K562 (cell line): Measurements from ENCODE around the gene GRIN2D. TPM values are rescaled to one million over a fixed set of nuclear protein-coding genes. Genes with fewer than 3 reads are reported as not detected.

ENCODE experiments used
- FOXJ2 ChIP-seq: fragments of 200-800 bp; sonication (Bioruptor generic); IDR thresholded peaks from 2 replicates; pipeline ENCODE4 v1.6.1; 2016; ENCODE audit warnings: missing genetic modification characterization, missing compliant biosample characterization
- NFIX ChIP-seq: fragments of 250-450 bp; sonication (Bioruptor Pico); IDR thresholded peaks from 2 replicates; pipeline ENCODE4 v1.4.0; 2020; ENCODE audit warnings: low read depth, mild to moderate bottlenecking, moderate library complexity
- SETDB1 ChIP-seq: IDR thresholded peaks from one replicate; pipeline ENCODE4 v1.6.1; 2012; ENCODE audit warnings: low read length, control low read depth, inconsistent platforms
- STAT6 ChIP-seq: sonication (generic); formaldehyde crosslinking; IDR thresholded peaks from 2 replicates; pipeline ENCODE4 v1.8.1; 2023; ENCODE audit warnings: mild to moderate bottlenecking, missing genetic modification reagents
- ZBTB26 ChIP-seq: fragments of 450-650 bp; formaldehyde crosslinking; IDR thresholded peaks from 2 replicates; pipeline ENCODE4 v1.4.0; 2022; ENCODE audit warnings: missing genetic modification characterization
- ZNF639 ChIP-seq, 2 experiments: fragments of 200-800 bp in 1 of 2; sonication (Bioruptor generic) in 1 of 2; sonication (generic) in 1 of 2; formaldehyde crosslinking in 1 of 2; IDR thresholded peaks in 1 of 2; conservative IDR thresholded peaks in 1 of 2; 2 replicates each; pipeline versions ENCODE4 v1.5.0 to v1.6.1; 2016 to 2020; ENCODE audit warnings: missing compliant biosample characterization in 1 of 2, missing genetic modification characterization in 1 of 2, missing genetic modification reagents in 1 of 2
- ZNF668 ChIP-seq: fragments of 250-450 bp; sonication (Bioruptor Pico); IDR thresholded peaks from 2 replicates; pipeline ENCODE4 v1.8.0; 2022; ENCODE audit warnings: mild to moderate bottlenecking, inconsistent platforms
- polyA plus RNA-seq, 8 experiments: library from polyadenylated mRNA; depleted of rRNA in 4 of 8; stranded (reverse) in 5 of 8; unstranded in 3 of 8; fragments of >200 nt; fragmentation: Nextera tagmentation in 2 of 8; fragmentation: Illumina TruSeq in 1 of 8; extraction: Ambion mirVana in 2 of 8; extraction: Trizol in 1 of 8; gene quantifications; 2 replicates each; pipeline versions ENCODE4 v1.2.1 to v1.2.3, GENCODE V29; 2011 to 2014; ENCODE audit warnings: inconsistent platforms in 1 of 8, missing spikeins in 1 of 8
- total RNA-seq, 7 experiments: library from RNA; depleted of rRNA in 6 of 7; stranded (reverse); fragments of >200 nt in 6 of 7; fragmentation: Illumina TruSeq in 2 of 7; extraction: Trizol in 2 of 7; gene quantifications; 2 replicates each; pipeline versions ENCODE4 v1.2.1 to v1.2.3, GENCODE V29; 2011 to 2021; ENCODE audit warnings: low replicate concordance in 1 of 7
- TF ChIP-seq, protein P1 (sequence below): fragments of 450-650 bp; IDR thresholded peaks from 2 replicates; pipeline ENCODE4 v1.6.1; 2016; ENCODE audit warnings: mild to moderate bottlenecking, moderate library complexity

Gene GRIN2D
- total and polyA plus RNA-seq, 9 of the 15 experiments (the other 6 are each of a cell fraction or from before 2014, with no cell fraction given): 0.32 to 31.5 (median 1.8) TPM

DNA sequence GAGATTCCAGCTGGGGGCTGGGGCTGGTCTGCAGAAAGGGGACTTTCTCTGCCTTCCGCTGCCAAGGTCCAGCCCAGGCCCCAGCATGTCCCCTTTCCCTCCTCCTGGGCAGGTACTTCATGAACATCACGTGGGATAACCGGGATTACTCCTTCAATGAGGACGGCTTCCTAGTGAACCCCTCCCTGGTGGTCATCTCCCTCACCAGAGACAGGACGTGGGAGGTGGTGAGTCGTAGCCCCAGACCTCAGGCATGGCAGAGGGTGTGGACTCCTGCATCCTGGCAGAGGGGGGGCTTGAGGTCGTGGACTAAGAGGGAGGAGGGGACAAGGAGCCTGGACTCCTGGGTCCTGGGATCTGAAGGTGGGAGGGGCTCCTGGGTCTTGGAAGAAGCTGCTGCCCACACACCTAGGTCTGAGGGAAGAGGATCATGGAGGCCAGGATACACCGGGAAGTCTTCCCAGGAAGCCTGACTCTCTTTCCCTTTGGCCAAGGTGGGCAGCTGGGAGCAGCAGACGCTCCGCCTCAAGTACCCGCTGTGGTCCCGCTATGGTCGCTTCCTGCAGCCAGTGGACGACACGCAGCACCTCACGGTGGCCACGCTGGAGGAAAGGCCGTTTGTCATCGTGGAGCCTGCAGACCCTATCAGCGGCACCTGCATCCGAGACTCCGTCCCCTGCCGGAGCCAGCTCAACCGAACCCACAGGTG, 20.6 kb downstream of the GRIN2D start (continued):
- TF ChIP-seq, protein P1, sequence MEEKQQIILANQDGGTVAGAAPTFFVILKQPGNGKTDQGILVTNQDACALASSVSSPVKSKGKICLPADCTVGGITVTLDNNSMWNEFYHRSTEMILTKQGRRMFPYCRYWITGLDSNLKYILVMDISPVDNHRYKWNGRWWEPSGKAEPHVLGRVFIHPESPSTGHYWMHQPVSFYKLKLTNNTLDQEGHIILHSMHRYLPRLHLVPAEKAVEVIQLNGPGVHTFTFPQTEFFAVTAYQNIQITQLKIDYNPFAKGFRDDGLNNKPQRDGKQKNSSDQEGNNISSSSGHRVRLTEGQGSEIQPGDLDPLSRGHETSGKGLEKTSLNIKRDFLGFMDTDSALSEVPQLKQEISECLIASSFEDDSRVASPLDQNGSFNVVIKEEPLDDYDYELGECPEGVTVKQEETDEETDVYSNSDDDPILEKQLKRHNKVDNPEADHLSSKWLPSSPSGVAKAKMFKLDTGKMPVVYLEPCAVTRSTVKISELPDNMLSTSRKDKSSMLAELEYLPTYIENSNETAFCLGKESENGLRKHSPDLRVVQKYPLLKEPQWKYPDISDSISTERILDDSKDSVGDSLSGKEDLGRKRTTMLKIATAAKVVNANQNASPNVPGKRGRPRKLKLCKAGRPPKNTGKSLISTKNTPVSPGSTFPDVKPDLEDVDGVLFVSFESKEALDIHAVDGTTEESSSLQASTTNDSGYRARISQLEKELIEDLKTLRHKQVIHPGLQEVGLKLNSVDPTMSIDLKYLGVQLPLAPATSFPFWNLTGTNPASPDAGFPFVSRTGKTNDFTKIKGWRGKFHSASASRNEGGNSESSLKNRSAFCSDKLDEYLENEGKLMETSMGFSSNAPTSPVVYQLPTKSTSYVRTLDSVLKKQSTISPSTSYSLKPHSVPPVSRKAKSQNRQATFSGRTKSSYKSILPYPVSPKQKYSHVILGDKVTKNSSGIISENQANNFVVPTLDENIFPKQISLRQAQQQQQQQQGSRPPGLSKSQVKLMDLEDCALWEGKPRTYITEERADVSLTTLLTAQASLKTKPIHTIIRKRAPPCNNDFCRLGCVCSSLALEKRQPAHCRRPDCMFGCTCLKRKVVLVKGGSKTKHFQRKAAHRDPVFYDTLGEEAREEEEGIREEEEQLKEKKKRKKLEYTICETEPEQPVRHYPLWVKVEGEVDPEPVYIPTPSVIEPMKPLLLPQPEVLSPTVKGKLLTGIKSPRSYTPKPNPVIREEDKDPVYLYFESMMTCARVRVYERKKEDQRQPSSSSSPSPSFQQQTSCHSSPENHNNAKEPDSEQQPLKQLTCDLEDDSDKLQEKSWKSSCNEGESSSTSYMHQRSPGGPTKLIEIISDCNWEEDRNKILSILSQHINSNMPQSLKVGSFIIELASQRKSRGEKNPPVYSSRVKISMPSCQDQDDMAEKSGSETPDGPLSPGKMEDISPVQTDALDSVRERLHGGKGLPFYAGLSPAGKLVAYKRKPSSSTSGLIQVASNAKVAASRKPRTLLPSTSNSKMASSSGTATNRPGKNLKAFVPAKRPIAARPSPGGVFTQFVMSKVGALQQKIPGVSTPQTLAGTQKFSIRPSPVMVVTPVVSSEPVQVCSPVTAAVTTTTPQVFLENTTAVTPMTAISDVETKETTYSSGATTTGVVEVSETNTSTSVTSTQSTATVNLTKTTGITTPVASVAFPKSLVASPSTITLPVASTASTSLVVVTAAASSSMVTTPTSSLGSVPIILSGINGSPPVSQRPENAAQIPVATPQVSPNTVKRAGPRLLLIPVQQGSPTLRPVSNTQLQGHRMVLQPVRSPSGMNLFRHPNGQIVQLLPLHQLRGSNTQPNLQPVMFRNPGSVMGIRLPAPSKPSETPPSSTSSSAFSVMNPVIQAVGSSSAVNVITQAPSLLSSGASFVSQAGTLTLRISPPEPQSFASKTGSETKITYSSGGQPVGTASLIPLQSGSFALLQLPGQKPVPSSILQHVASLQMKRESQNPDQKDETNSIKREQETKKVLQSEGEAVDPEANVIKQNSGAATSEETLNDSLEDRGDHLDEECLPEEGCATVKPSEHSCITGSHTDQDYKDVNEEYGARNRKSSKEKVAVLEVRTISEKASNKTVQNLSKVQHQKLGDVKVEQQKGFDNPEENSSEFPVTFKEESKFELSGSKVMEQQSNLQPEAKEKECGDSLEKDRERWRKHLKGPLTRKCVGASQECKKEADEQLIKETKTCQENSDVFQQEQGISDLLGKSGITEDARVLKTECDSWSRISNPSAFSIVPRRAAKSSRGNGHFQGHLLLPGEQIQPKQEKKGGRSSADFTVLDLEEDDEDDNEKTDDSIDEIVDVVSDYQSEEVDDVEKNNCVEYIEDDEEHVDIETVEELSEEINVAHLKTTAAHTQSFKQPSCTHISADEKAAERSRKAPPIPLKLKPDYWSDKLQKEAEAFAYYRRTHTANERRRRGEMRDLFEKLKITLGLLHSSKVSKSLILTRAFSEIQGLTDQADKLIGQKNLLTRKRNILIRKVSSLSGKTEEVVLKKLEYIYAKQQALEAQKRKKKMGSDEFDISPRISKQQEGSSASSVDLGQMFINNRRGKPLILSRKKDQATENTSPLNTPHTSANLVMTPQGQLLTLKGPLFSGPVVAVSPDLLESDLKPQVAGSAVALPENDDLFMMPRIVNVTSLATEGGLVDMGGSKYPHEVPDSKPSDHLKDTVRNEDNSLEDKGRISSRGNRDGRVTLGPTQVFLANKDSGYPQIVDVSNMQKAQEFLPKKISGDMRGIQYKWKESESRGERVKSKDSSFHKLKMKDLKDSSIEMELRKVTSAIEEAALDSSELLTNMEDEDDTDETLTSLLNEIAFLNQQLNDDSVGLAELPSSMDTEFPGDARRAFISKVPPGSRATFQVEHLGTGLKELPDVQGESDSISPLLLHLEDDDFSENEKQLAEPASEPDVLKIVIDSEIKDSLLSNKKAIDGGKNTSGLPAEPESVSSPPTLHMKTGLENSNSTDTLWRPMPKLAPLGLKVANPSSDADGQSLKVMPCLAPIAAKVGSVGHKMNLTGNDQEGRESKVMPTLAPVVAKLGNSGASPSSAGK: no peak
- TF ChIP-seq NFIX (no peak), ZBTB26 (CRISPR knock-in tag) (no peak), STAT6 (CRISPR knock-in tag) (no peak), ZNF668 (CRISPR knock-in tag) (no peak), SETDB1 (no peak), FOXJ2 (tag) (no peak), ZNF639 (CRISPR knock-in tag; conservative IDR thresholded peaks at IDR 0.05 in 1 of 2, IDR thresholded peaks at IDR 0.05 in 1 of 2) (no peak)
